Measurements from ENCODE around the gene ATN1. TPM values are rescaled to one million over a fixed set of nuclear protein-coding genes. Genes with fewer than 3 reads are reported as not detected.

The ATN1 gene
- total and polyA plus RNA-seq, 2 of the 4 experiments (the other 2 are of a cell fraction): 3.4 to 58.7 TPM

GRCh38 chr12:6953442-6954315 is 25.9 kb downstream of the ATN1 start:
- Histone ChIP-seq H2BK20ac (ENCODE audit: low read depth, low read length) (no peak overlapping the region), H2AK5ac (ENCODE audit: low read depth, low read length) (peak overlapping the region; percentile 46; the same call in 1 of the 2 replicates), H4K91ac (ENCODE audit: insufficient read depth, low read depth, low read length) (no peak overlapping the region), H3K4me2 (ENCODE audit: low read depth, low read length) (no peak overlapping the region), H3K4me3 (ENCODE audit: insufficient read depth, low read depth, low read length) (no peak overlapping the region), H3K9ac (ENCODE audit: low read depth, low read length) (no peak overlapping the region), H3K79me1 (ENCODE audit: low read depth in 1 of 2, low read length in 2 of 2) (no peaks in the 10 kb centered on the region), H3K56ac (ENCODE audit: extremely low read depth, insufficient read depth, low read length) (no peak overlapping the region), H2BK5ac (ENCODE audit: low read depth, low read length, poor library complexity, severe bottlenecking) (no peak overlapping the region), H3K18ac (ENCODE audit: low read depth, low read length) (no peak overlapping the region), H4K20me1 (ENCODE audit: insufficient read depth, low read length) (no peaks in the 10 kb centered on the region), H3K27me3 (ENCODE audit: control insufficient read depth, insufficient read depth, low read length) (no peaks in the 10 kb centered on the region), H4K5ac (ENCODE audit: low read depth, low read length) (peak overlapping the region; percentile 9; the same call in 1 of the 2 replicates), H4K8ac (ENCODE audit: low read depth in 2 of 2, low read length in 2 of 2) (peak overlapping the region in 1 of 2 experiments; percentile 24; a peak in 2 of 4 replicates), H3K9me3 (ENCODE audit: control insufficient read depth, insufficient read depth, low read length) (no peaks in the 10 kb centered on the region), H3K27ac (ENCODE audit: insufficient read depth, low read length) (no peak overlapping the region), H2AFZ (replicated peaks; ENCODE audit: low read length, poor library complexity) (peak overlapping the region; percentile 87), H3K36me3 (ENCODE audit: control insufficient read depth, insufficient read depth, low read length) (no peaks in the 10 kb centered on the region), H3K23ac (ENCODE audit: low read depth, low read length) (no peak overlapping the region), H2BK120ac (ENCODE audit: low read depth, low read length) (no peak overlapping the region), H3K14ac (replicated peaks; ENCODE audit: low read depth, low read length) (peak overlapping the region; percentile 71), H3K4ac (ENCODE audit: low read depth, low read length) (peak overlapping the region; percentile 73; the same call in 1 of the 2 replicates), H2BK15ac (ENCODE audit: low read depth, low read length) (no peak overlapping the region; the same call in 2 of the 3 replicates), H3K9me1 (ENCODE audit: insufficient read depth, low read length) (no peaks in the 10 kb centered on the region), H2AK9ac (replicated peaks; ENCODE audit: low read depth, low read length, poor library complexity) (peak overlapping the region; percentile 81), H3K4me1 (ENCODE audit: control insufficient read depth, insufficient read depth, low read length) (0 out of 2 replicates have a peak, but pooled peaks cover 2% of the 10 kb centered on the region)
- 80% methylated on average over 11 of the region's 24 CpGs; no CpG with 5 or more reads in 1 of the 2 experiments for WGBS, 2 experiments (ENCODE audit: extremely low coverage in 2 of 2, insufficient read length in 1 of 2)
- dilution Hi-C loops (cut with HindIII; ENCODE audit: low sequenced_read_pairs, unreplicated experiment): no loop called here
- ATAC-seq (ENCODE audit: low read depth) (peak; percentile 42; the same call in 1 of the 2 replicates), DNase-seq (no peak)
- CTCF ChIA-PET: no interaction called here
- intact Hi-C loops (cut with micrococcal nuclease): no loop called here
- in situ Hi-C loops (cut with MboI; ENCODE audit: low sequenced_read_pairs): no loop called here
- POLR2A ChIA-PET (ENCODE audit: unreplicated experiment): no interaction called here
- TF ChIP-seq NFE2L2 (IDR thresholded peaks at IDR 0.05; ENCODE audit: low read depth, low read length) (no peak), USF2 (IDR thresholded peaks at IDR 0.05; ENCODE audit: low read depth, low read length) (peak; percentile 73), RAD21 (IDR thresholded peaks at IDR 0.05; ENCODE audit: low read length) (no peak)
- BruUV-seq (replicated peaks): no TSS peak

Measured in IMR-90 (cell line).